ENCODE measurements around the gene ZNF365.

The ZNF365 gene

GRCh38 chr10:62446627-62447026 is 72.5 kb downstream of the ZNF365 start:
- TF ChIP-seq CTCF (IDR thresholded peaks at IDR 0.05; ENCODE audit: insufficient read depth, low read depth, low read length, missing control alignments), result no peak
- no peak overlapping the region for H3K4me3 ChIP-seq (ENCODE audit: low read depth, low read length)
- no peak for DNase-seq (ENCODE audit: low read depth)

- DNase-seq (ENCODE audit: low read depth), result no peak
- no peak for TF ChIP-seq CTCF (IDR thresholded peaks at IDR 0.05; ENCODE audit: insufficient read depth, low read depth, low read length, missing control alignments)
- H3K4me3 ChIP-seq (ENCODE audit: low read depth, low read length), result no peak overlapping the region
These were observed 76.9 kb downstream of the ZNF365 start for GRCh38 chr10:62450912-62451610.

GRCh38 chr10:62451611-62451975 is 77.4 kb downstream of the ZNF365 start:
- no peak overlapping the region for H3K4me3 ChIP-seq (ENCODE audit: low read depth, low read length)
- DNase-seq (ENCODE audit: low read depth), result no peak
- no peak for TF ChIP-seq CTCF (IDR thresholded peaks at IDR 0.05; ENCODE audit: insufficient read depth, low read depth, low read length, missing control alignments)
